A172 (cell line): Measurements from ENCODE around the gene PRKAR2B. TPM values are rescaled to one million over a fixed set of nuclear protein-coding genes. Genes with fewer than 3 reads are reported as not detected.
"Not testable (repeated sequence)": the region's sequence is repeated elsewhere in the genome, so short reads cannot be mapped to it uniquely, and the experiment has no call there.

Experiments used
- DNase-seq: peaks from one replicate; pipeline ENCODE4 v3.0.0-alpha.2; 2015; ENCODE audit warnings: low spot score
- total RNA-seq: library from RNA; depleted of rRNA; stranded (reverse); fragments of >200 nt; shearing (Covaris generic); gene quantifications from 2 replicates; pipeline ENCODE4 v1.2.3, GENCODE V29; 2014

Gene PRKAR2B
- total RNA-seq, 1 experiment from 2014 or later: 13.9 TPM

DNA sequence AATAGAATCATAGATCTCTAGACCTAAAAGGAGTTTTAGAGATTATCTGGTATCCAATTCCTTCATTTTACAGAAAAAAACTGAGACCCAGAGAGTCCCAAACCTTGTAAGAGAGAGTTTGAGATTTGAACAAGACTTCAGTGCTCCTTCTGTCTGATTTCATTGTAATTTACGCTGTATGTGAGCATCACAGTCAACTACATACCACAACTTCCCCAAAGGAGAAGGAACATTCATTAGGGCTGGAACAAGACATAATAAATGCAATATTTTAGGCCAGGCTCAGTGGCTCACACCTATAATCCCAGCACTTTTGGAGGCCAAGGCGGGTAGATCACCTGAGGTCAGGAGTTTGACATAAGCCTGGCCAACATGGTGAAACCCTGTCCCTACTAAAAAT, 17.3 kb upstream of the PRKAR2B start:
- no peak for DNase-seq

DNA sequence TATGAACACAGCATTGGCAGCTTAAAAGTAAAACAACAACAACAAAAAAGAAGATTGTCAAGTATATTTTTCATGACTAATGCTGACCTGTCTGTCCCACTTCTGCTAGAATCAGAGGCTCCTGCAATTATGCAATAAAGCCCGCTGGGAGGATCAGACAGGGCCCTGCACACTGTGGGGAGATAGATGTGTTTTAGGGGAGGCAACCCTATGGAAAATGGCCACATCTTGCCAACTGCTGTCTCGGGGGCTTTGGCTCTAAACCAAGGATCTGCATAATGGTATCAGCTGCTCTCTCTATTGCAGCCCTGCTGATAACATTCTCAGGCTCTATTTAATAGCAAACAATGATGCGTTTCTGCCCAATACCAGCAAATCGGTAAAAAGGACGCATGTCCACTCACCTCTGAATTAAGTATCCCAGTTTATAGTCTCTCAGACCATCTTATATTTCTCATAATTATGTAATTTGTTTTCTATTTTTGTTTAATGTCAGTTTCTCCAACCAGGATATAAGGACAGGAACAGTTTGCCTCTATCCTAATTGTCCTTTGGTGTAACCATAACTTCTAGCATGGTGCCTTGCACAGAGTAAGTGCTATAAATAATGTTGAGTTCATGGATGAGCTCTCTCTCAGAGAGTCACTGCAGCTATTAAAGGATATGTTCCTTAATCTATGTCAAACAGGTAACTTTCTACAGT, 15.3 kb upstream of the PRKAR2B start:
- no peak for DNase-seq

DNA sequence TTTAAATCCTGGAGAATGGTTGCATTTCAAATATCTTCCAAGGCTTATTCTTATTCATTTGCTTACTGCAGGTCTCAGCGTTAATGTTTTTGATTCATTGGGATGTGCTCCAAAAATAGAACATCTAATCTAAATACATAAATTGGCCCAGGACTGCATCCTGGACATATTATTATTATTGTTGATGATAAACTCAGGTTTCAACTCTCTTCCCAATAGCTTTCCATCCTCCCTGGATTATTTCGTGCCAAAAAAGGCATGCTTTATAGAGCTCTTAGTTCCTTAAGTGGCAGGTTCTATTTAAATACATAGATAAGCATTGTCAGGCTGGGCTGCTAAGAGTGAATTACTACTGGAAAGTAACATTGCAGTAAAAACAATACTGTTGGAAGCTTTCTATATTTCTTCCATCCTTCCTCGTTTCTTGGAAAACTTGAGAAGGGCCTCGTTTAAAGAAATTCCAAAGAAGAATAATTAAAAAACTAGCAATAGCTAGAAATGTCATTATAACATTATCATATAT, 14.7 kb upstream of the PRKAR2B start:
- no peak for DNase-seq

DNA sequence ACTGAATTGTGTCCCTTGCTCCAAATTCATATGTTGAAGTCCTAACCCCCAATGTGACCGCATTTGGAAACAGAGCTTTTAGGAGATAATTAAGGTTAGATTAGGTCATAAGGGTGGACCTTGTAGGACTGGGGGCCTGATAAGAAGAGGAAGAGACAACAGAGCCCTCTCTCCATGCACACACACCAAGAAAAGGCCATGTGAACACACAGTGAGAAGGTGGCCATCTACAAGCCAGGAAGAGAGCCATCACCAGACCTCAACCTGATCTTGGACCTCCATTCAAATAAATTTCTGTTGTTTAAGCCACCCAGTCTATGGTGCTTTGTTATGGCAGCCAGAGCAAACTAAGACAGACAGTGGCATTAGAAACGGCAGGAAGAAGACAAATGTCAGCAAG, 12.5 kb upstream of the PRKAR2B start:
- no peak for DNase-seq

DNA sequence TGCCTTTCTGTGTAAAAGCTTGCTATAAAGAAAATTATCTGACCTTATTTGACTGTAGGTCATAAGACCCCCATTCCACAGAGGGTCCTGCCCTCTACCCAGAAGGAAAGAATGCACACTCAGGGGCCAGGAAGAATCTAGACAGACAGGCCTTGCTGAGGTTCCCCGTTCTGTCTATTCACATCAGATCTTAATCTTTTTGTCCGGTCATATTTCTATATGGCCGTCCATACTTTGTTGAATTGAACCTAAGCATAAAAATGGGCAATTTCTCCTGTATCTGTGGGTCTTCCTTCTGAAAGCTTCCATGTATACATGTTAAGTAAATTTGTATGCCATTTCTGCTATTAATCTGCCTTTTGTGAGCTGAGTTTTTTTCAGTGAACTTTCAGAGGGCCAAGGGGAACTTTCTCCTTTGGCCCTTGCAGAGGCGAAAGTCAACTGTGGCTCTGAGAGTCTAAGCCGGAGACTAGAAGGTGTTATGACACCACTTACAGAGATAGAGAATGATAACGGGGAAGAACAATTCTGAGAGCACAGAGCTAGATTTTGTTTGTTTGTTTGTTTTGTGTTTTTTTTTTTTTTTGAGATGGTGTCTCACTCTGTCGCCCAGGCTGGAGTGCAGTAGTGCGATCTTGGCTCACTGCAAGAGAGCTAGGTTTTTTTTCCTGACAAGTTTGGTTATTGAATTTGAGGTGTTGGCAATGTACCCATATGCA, 11.6 kb upstream of the PRKAR2B start:
- DNase-seq: no peak

DNA sequence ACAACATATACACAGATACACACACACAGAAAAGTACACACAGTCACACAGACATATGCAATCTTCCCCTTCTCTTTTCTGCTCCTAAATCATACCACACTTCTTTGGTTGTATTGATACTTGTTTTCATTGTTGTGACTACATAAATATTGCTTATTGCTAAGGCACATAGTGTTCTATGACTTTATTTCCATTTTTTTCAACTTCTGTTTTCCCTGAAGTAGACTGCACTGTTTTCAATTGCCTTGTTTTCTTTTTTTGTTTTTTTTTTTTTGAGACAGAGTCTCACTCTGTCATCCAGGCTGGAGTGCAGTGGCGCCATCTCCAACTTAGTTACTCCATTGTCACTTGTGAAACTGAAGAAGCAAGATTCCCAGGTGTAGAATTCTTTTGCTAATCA, 10.0 kb upstream of the PRKAR2B start:
- no peak for DNase-seq

DNA sequence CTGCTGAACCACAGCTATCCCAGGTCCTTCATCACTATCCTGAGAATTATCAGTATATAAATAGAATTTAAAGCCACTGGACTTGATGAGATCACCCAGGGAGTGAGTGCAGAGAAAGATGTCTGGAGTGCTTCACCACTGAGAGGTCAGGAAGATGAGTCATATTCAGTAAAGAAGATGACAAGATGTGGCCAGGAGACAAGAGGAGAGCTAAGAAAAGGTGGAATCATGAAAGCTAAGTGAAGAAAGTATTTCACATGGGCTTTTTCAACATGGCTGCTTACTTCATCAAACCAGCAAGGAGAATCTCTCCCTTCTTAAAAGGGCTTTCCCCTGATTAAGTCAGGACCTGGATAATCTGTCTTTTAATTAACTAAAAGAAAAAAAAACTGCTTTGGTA, 9.1 kb upstream of the PRKAR2B start:
- peak; percentile 93 for DNase-seq

DNA sequence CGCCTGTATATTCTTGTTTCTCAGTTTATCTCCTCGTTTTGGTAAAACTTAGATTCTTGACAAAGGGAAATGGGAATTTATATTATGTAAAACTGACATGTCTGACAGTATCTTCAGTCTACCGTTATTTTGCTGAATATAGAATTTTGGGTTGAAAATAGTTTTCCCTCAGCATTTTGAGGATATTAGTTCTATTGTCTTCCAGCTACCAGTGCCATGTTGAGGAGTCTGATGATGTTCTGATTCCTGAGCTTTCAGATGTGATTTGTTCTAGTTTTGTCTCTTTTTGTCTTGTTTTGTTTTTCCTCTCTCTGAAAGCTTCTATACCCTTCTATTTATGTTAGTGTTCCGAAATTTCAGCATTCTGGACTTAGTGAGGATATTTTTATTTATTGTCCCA, 8.0 kb upstream of the PRKAR2B start:
- no peak for DNase-seq

DNA sequence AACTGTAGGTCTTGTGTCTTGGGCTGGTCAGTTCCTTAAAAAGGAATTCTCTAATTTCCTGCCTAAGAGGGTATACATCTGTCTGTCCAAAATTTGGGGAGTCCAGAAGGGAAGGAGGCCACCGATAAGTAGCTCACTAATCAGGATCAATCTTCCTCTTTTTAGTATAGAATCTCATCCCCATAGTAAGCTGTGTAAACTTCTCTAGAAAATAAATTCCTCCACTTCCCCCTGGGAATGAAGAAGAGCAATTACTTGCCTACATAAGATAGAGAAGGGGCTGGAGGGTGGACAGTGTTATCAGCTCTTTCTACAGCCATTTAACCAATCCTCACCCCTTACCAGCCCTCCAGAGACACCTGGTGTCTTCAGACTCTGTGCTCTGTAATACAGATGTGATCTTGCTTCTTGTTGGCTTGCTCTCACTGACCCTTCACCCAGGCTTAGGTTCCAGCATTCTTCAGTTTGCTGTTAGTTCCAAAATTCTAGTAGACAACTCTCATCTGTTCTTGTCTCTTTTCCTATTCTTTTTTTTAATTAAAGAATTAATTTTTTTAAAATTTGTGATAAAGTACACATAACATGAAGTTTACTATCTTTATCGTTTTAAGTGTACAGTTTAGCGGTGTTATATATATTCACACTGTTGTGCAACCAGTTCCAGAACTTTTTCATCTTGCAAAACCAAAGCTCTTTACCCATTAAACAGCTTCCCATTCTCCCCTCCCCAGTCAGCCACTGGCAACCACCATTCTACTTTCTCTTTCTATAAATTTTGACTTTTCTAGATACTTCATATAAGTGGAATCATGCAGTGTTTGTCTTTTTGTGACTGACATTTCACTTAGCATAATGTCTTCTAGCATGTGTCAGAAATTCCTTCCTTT, 6.5 kb upstream of the PRKAR2B start:
- DNase-seq: no peak

DNA sequence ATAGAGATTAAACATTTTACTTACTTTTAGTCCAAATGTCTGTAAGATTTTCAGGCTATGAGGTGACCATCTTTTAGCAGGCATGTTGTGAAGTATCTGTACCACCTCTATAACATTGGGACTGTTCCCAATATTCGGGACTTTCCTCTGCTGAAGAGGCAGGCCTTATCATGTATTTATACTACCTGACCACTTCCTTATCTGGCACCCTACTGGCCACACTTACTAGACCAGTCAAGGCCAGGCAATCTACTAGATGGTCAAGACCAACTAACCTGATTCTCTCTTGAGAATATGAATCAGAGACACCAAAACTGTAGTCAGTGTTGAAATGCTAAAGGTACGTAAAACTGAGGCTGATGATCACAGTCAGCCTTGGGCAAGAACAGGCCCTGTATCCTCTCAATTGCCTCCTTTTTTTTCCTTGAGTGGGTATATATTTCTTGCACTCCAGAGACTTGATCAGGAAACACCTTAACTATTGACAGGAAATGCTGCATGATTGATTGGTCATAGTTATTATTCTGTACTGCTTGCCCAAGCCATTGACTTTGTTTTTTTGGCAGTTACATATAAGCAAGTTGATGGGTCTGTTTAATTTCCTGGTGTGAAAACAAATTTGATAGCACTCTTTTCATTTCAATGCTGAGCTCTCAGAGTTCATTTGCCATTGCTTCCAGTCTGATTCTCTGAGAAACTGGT, 5.2 kb upstream of the PRKAR2B start:
- no peak for DNase-seq

DNA sequence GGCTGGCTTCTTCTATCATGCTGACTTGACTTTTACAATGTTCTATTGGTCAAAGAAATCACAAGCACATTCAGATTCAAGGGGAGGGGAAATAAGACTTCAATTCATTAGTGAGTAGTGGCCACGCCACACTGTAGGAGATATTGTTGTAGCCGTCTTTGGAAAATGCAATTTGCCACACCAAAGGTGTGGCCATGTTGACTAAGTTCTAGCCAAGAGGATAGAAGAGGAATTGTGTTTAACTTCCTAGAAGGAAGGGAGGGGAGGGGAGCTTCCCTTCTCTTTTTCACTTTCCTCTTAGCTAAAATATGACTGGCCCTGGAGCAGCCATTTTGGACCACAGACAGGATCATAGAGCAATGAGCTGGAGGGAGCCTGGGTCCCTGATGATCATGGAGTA, 3.4 kb upstream of the PRKAR2B start:
- no peak for DNase-seq

DNA sequence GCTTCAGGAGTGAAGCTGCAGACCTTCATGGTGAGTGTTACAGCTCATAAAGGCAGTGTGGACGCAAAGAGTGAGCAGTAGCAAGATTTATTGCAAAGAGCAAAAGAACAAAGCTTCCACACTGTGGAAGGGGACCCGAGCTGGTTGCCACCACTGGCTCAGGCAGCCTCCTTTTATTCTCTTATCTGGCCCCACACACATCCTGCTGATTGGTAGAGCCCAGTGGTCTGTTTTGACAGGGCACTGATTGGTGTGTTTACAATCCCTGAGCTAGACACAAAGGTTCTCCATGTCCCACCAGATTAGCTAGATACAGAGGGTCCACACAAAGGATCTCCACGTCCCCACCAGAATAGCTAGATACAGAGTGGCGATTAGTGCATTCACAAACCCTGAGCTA, 2.7 kb upstream of the PRKAR2B start:
- not testable (repeated sequence) for DNase-seq

DNA sequence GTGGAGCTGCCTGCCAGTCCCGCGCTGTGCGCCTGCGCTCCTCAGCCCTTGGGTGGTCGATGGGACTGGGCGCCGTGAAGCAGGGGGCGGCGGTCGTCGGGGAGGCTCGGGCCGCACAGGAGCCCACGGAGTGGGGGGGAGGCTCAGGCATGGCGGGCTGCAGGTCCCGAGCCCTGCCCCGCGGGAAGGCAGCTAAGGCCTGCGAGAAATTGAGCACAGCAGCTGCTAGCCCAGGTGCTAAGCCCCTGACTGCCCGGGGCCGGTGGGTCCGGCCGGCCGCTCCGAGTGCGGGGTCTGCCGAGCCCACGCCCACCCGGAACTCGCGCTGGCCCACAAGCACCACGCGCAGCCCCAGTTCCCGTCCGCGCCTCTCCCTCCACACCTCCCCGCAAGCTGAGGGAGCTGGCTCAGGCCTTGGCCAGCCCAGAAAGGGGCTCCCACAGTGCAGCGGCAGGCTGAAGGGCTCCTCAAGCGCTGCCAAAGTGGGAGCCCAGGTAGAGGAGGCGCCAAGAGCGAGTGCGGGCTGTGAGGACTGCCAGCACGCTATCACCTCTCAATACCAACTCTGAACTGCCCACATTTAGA, 2.1 kb upstream of the PRKAR2B start:
- not testable (repeated sequence) for DNase-seq

DNA sequence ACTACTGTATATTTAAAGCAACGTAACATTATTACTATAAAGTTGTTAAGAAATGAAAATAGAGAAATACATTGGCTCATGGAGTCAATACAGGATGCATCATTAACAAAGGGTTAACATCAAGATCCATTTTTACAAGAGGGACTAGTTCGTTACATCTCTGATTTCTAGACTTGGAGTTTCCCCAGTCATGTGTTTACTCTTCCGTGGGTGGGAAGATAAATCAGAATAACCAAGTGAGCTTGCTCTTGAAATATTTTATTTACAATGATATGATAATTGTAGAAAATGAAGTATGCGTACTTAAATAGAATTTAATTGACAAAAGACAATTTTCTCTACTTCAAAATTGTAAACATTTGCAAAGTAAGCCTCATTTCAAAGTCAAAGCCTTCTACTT, 1.0 kb upstream of the PRKAR2B start:
- DNase-seq: no peak

DNA sequence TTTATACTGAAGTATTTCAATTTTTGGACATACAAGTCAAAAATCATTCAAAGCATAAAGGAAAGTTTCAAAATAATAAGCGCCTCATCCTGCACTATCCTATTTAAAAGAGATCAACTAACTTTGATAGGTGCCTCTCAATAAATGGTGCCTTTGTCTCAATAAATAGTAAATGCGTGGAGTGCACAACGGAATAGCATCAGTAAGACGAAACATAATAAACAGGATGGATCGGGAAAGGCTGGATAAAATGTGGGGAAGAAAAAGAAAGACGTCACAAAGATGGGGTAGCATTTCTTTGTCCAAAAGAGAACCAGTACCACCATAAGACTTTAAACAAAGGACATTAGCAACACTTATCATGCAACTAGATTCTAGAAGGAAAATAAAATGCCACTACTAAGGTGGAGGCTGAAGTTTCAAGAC, 571 bp upstream of the PRKAR2B start:
- no peak for DNase-seq

DNA sequence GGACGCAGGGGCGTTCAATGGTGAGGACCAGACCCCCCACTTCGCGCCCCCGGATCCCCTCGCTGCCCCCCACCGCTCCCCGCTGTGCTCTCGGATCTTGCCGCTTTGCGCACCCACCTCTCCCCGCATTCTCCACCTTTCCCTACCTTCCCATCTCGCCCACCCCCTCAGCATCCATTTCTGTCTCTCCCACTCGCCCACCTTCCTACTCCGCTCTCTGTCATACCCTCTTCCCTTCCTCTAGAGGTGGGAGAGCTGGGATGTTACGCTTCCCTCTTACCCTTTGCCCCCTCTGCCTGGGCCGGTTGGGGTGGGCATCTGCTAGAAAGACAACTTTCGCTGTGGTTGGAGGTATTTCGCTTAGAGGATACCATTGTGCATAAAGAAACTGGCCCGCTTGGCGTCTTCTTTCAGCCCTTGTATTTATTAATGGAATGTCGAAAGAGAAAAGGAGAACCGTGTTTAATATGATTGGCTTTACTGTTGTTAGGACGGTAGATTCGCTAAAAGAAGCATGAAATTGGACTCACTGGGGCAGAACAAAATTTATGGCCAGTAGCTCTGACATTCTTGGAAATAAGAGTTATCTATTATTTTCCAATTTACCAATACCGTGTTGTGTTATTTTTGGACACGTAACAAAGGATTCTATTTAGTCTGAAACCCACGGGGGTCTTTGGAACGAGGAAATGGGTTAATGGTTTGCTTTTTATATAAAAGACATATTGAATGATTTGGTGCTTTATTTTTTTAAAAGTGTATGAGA, 873 bp downstream of the PRKAR2B start:
- DNase-seq: no peak

DNA sequence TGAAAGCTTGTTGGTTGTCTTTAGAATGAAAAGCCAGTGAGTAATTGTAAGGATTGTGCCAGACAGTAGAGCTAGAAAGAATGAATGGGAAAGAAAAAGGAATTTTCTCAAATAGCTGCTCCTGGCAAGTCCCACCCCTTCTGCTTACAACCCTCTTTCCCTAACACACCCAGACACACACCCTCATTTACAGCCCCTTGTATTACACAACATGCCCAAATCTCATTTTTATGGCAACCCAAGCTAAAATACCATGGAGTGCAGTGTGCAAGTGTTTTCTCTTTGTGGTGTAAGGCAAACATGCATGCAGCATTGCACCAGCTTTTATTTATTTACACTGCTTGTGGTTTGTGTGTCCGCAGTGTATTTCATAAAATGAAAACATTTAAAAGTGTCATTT, 1.5 kb downstream of the PRKAR2B start:
- no peak for DNase-seq

DNA sequence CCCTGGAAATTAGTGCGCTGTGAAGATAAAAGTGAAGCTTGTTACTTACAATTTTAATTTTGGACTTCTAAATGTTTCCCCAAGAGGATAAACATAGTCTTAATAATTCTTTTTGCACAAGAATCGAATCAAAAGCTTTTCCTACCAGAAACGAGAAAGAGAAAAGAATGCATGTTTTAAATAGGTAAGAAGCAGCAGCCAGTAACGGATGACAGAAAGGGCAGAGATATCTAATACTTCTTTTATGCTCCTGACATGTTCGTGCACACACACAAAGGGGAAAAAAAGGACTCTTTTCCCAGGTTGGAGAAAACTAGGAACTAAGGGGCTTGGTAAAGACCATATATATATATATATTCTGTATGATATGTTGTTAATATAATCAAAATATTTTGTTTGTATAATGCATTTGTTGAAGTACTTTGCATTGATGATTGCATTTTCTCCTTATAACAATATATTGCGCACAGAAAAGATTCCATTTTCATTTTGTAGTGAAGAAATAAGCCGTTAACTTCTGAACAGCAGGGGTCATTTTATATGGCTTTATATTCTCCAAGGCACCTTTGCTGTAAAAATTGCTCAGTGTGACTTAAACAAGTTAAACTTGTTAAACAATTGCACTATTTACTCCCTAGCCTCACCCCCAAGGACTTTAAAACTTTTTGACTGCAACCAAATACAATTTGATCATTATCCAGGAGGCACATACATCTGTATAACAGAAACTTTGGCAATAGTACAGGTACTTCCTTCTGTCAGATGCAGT, 2.2 kb downstream of the PRKAR2B start:
- DNase-seq: no peak

DNA sequence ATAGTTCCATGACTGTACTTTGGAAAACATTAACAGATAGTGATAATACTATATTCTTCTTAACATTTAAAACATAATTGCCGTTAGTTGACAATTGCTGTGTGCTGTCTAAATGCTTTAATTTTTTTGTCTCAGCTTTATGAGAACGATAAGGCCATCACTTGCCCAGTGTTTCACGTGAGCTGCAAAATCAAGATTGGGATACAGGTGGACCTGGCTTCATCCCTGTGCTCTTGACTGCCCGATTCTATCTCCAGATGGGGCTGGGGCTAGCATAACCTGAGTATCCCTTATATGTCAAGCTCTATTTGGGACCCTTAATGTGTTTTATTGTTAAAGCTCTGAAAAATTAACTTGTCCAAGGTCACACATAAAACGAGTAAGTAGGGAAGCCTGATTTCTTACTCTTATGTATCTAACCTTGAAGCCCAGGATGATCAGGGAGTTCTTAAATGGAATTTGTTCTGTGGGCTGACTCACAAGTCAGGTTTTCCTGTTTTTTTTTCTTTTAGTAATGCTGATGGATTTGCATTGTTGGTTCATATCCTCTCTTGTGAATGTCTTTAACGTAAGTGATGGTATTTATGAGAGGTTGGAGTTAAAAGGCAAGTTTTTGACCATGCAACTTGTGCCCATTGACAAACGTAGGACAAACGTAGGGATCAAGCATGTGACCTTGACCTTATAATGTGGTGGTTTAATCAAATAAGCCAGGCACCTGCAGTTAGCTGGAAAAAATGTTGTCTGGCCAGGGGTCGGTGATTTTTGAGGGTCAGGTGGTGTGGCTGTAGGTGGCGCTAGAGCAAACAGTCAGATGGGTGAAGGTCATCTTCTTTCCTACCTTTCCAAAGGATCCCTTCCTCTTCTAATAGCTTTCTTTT, 3.6 kb downstream of the PRKAR2B start:
- no peak for DNase-seq
